Activated CD4-positive, alpha-beta T cell treated with anti-CD3 and anti-CD28 coated beads, Interleukin-2, amount 50 U/mL, for 4 hours (primary cell): ENCODE measurements around the gene COX14.

Source experiments
- DNase-seq, 2 experiments: peaks; one replicate each; pipeline ENCODE4 v3.0.0-alpha.2; 2020

The COX14 gene

GRCh38 chr12:50166799-50167048 is 54.7 kb downstream of the COX14 start:
- peak; percentile 34 to 37 for DNase-seq

GRCh38 chr12:50167049-50167828 is 55.2 kb downstream of the COX14 start, which contains the start of gene CERS5:
CERS5 (minus strand) TSS chr12:50167369; CDS start chr12:50167297, 72 bp downstream.
- peak; percentile 90 to 92 for DNase-seq
